Islet precursor cell (in vitro differentiated cells): ENCODE measurements around the gene MRAP.
"Not testable (repeated sequence)": the region's sequence is repeated elsewhere in the genome, so short reads cannot be mapped to it uniquely, and the experiment has no call there.

Source experiments
- DNase-seq: peaks from one replicate; pipeline ENCODE4 v3.0.0-alpha.2; 2018

Gene MRAP

GRCh38 chr21:32300117-32300681 lies 1.5 kb downstream of the MRAP start:
- no peak for DNase-seq

GRCh38 chr21:32301596-32301995 lies 2.9 kb downstream of the MRAP start:
- DNase-seq: no peak

- DNase-seq: no peak
Observed at GRCh38 chr21:32302560-32302959, 3.9 kb downstream of the MRAP start.

GRCh38 chr21:32303385-32303784 lies 4.7 kb downstream of the MRAP start:
- no peak for DNase-seq

GRCh38 chr21:32304998-32305397 lies 6.3 kb downstream of the MRAP start:
- no peak for DNase-seq

- DNase-seq: peak; percentile 92
Observed at GRCh38 chr21:32306021-32306780, 7.5 kb downstream of the MRAP start.

GRCh38 chr21:32307706-32308105 lies 9.1 kb downstream of the MRAP start:
- no peak for DNase-seq

GRCh38 chr21:32308696-32309095 lies 10.0 kb downstream of the MRAP start:
- no peak for DNase-seq

- no peak for DNase-seq
Observed at GRCh38 chr21:32309906-32310460, 11.3 kb downstream of the MRAP start.

GRCh38 chr21:32310976-32311375 lies 12.3 kb downstream of the MRAP start:
- DNase-seq: not testable (repeated sequence)

- no peak for DNase-seq
Observed at GRCh38 chr21:32311621-32312020, 13.0 kb downstream of the MRAP start.

GRCh38 chr21:32312326-32312725 lies 13.7 kb downstream of the MRAP start:
- DNase-seq: peak; percentile 29

GRCh38 chr21:32312976-32313375 lies 14.3 kb downstream of the MRAP start:
- peak; percentile 46 for DNase-seq

GRCh38 chr21:32314806-32315205 lies 16.2 kb downstream of the MRAP start:
- DNase-seq: peak; percentile 41

- peak; percentile 30 for DNase-seq
Observed at GRCh38 chr21:32315511-32316281, 17.0 kb downstream of the MRAP start.

GRCh38 chr21:32316361-32317215 lies 17.9 kb downstream of the MRAP start:
- peak; percentile 35 for DNase-seq

- no peak for DNase-seq
Observed at GRCh38 chr21:32317726-32318125, 19.1 kb downstream of the MRAP start.

- DNase-seq: no peak
Observed at GRCh38 chr21:32319012-32319411, 20.4 kb downstream of the MRAP start.

- DNase-seq: no peak
Observed at GRCh38 chr21:32320059-32320458, 21.4 kb downstream of the MRAP start.

GRCh38 chr21:32320726-32321125 lies 22.1 kb downstream of the MRAP start:
- DNase-seq: no peak

- DNase-seq: no peak
Observed at GRCh38 chr21:32321480-32321879, 22.8 kb downstream of the MRAP start.

- DNase-seq: no peak
Observed at GRCh38 chr21:32322103-32322502, 23.4 kb downstream of the MRAP start.

GRCh38 chr21:32322676-32323075 lies 24.0 kb downstream of the MRAP start:
- no peak for DNase-seq
